Hematopoietic multipotent progenitor cell treated with erythropoietin and hydrocortisone succinate and interleukin-3 and kit ligand, for 17 days (in vitro differentiated cells): Measurements from ENCODE around the gene PHLDB1.
"Not testable (repeated sequence)": the region's sequence is repeated elsewhere in the genome, so short reads cannot be mapped to it uniquely, and the experiment has no call there.

Experiments used
- DNase-seq: peaks from one replicate; pipeline ENCODE4 v3.0.0-alpha.2; 2015; ENCODE audit warnings: low spot score

Gene PHLDB1

GRCh38 chr11:118688339-118688738 lies 80.9 kb downstream of the PHLDB1 start:
- not testable (repeated sequence) for DNase-seq

- DNase-seq, result no peak
These were observed 81.6 kb downstream of the PHLDB1 start for GRCh38 chr11:118688851-118689502.

GRCh38 chr11:118689503-118689851 lies 82.1 kb downstream of the PHLDB1 start:
- DNase-seq, result no peak

- peak; percentile 74 for DNase-seq
These were observed 82.6 kb downstream of the PHLDB1 start for GRCh38 chr11:118689852-118690552.

- no peak for DNase-seq
These were observed 83.3 kb downstream of the PHLDB1 start for GRCh38 chr11:118690553-118691304.

- no peak for DNase-seq
These were observed 84.8 kb downstream of the PHLDB1 start for GRCh38 chr11:118691926-118692830.

GRCh38 chr11:118694185-118694584 lies 86.8 kb downstream of the PHLDB1 start:
- no peak for DNase-seq

GRCh38 chr11:118694771-118695170 lies 87.4 kb downstream of the PHLDB1 start:
- no peak for DNase-seq

GRCh38 chr11:118696673-118697226 lies 89.3 kb downstream of the PHLDB1 start:
- no peak for DNase-seq

- no peak for DNase-seq
These were observed 89.9 kb downstream of the PHLDB1 start for GRCh38 chr11:118697346-118697745.

GRCh38 chr11:118699506-118700220 lies 92.2 kb downstream of the PHLDB1 start:
- DNase-seq, result no peak

- no peak for DNase-seq
These were observed 96.2 kb downstream of the PHLDB1 start for GRCh38 chr11:118703563-118704106.

GRCh38 chr11:118705111-118705741 lies 97.8 kb downstream of the PHLDB1 start:
- DNase-seq, result no peak

- DNase-seq, result no peak
These were observed 98.6 kb downstream of the PHLDB1 start for GRCh38 chr11:118705791-118706545.

GRCh38 chr11:118706546-118706825 lies 99.1 kb downstream of the PHLDB1 start:
- no peak for DNase-seq
